Nucleus accumbens (tissue), 56 donors: Measurements from ENCODE around the gene HSF2.

Source experiments
- DNase-seq, 56 donors: peaks; one replicate each; lab custom pipeline; 2025; lab: John Stamatoyannopoulos, UW

Gene HSF2

GRCh38 chr6:122399348-122400120 lies at the start of gene HSF2:
Gene HSF2, plus strand, starts transcription at chr6:122399652. Its CDS starts 86 bp downstream, at chr6:122399738.
- DNase-seq, result peak; percentile 68 to 99 (median 97)

GRCh38 chr6:122352981-122353664 lies 46.3 kb upstream of the HSF2 start:
- no peak for DNase-seq

- DNase-seq, result no peak
Observed at GRCh38 chr6:122360809-122361208, 38.6 kb upstream of the HSF2 start.

GRCh38 chr6:122361314-122361979 lies 38.0 kb upstream of the HSF2 start:
- no peak for DNase-seq

- DNase-seq, result no peak
Observed at GRCh38 chr6:122363769-122364483, 35.5 kb upstream of the HSF2 start.

GRCh38 chr6:122365775-122366403 lies 33.6 kb upstream of the HSF2 start:
- DNase-seq, result no peak

GRCh38 chr6:122367171-122367570 lies 32.3 kb upstream of the HSF2 start:
- no peak for DNase-seq

GRCh38 chr6:122369536-122369935 lies 29.9 kb upstream of the HSF2 start:
- no peak for DNase-seq

GRCh38 chr6:122372647-122373046 lies 26.8 kb upstream of the HSF2 start:
- no peak for DNase-seq

- DNase-seq, result no peak
Observed at GRCh38 chr6:122374307-122374706, 25.1 kb upstream of the HSF2 start.

- DNase-seq, result no peak
Observed at GRCh38 chr6:122376246-122376645, 23.2 kb upstream of the HSF2 start.

GRCh38 chr6:122381494-122382265 lies 17.8 kb upstream of the HSF2 start:
- DNase-seq, result peak in 39 of 56 donors; percentile 0 to 76 (median 22)

GRCh38 chr6:122385857-122386612 lies 13.4 kb upstream of the HSF2 start:
- DNase-seq, result no peak

- no peak for DNase-seq
Observed at GRCh38 chr6:122388945-122389344, 10.5 kb upstream of the HSF2 start.

GRCh38 chr6:122389704-122390372 lies 9.6 kb upstream of the HSF2 start:
- DNase-seq, result no peak

GRCh38 chr6:122392564-122393350 lies 6.7 kb upstream of the HSF2 start:
- DNase-seq, result no peak

- DNase-seq, result no peak
Observed at GRCh38 chr6:122393351-122393896, 6.0 kb upstream of the HSF2 start.
